Activated naive CD4-positive, alpha-beta T cell treated with anti-CD3 and anti-CD28 coated beads, Interleukin-2, amount 10 ng/mL, durations not matched to agents 7 days and 5 days (primary cell): ENCODE measurements around the gene TNPO1.
"Not testable (repeated sequence)": the region's sequence is repeated elsewhere in the genome, so short reads cannot be mapped to it uniquely, and the experiment has no call there.

Experiments
- CTCF ChIA-PET: fragments of 350-600 bp; sonication (Branson Sonifier 250); formaldehyde crosslinking; loops from one replicate; lab custom pipeline; 2021; ENCODE audit warnings: antibody characterized with exemption; lab: Charles Lee
- DNase-seq: peaks from one replicate; pipeline ENCODE4 v3.0.0-alpha.2; 2020
- H3K27ac Mint-ChIP-seq: one replicate; pipeline ENCODE4 v1.8.0; 2021; ENCODE audit warnings: mild to moderate bottlenecking, moderate library complexity, mixed read lengths
- H3K27me3 Mint-ChIP-seq: one replicate; pipeline ENCODE4 v1.8.0; 2021; ENCODE audit warnings: mild to moderate bottlenecking, mixed read lengths
- H3K36me3 Mint-ChIP-seq: one replicate; pipeline ENCODE4 v1.8.0; 2021; ENCODE audit warnings: mixed read lengths
- H3K4me1 Mint-ChIP-seq: one replicate; pipeline ENCODE4 v1.8.0; 2021; ENCODE audit warnings: mixed read lengths
- H3K4me3 Mint-ChIP-seq: one replicate; pipeline ENCODE4 v1.8.0; 2021; ENCODE audit warnings: mild to moderate bottlenecking, moderate library complexity, mixed read lengths
- H3K9me3 Mint-ChIP-seq: one replicate; pipeline ENCODE4 v1.8.0; 2021; ENCODE audit warnings: mixed read lengths

TNPO1 gene

DNA sequence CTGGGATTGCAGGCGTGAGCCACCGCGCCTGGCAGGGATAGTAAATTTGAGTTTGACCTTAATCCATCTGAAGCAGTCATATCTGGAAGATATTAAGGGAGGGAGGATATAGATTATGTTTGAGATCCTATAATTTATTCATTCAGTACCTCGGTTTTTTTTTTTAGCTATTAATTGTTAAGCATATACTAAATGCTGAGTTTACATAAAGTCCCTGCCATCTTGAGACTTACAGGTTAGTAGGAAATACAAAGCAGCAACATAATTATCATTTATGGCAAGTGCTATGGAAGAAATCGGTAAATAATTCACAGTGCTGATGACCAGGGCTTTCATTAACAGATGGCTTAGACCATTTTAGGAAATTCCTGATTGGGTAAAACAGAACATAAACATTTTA is 72.9 kb downstream of the TNPO1 start:
- no peak overlapping the region for H3K4me3 Mint-ChIP-seq
- H3K36me3 Mint-ChIP-seq, result peaks cover 68% of the 10 kb centered on the region
- no peaks in the 10 kb centered on the region for H3K4me1 Mint-ChIP-seq
- H3K27ac Mint-ChIP-seq, result no peak overlapping the region
- H3K27me3 Mint-ChIP-seq, result no peaks in the 10 kb centered on the region
- no peaks in the 10 kb centered on the region for H3K9me3 Mint-ChIP-seq
- DNase-seq, result no peak
- CTCF ChIA-PET, result no interaction called here

DNA sequence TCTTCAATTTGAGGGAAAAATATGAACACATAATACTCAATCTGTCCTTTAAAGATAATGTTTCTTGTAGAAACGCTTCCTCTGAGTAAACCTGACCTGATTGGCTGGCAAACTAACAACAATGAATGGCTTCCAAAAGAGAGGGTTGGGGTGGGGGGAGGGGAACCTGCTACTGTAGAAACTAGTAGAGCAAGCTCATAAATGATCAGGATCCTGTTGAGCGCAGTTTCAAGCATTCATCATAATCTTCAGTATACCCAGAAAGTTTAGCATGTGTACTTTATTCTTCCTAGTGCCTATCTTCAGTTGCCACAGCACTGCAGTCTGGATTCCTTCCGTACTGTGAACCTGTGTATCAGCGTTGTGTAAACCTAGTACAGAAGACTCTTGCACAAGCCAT is 76.4 kb downstream of the TNPO1 start:
- Mint-ChIP-seq H3K27ac (no peak overlapping the region), H3K4me3 (no peak overlapping the region), H3K36me3 (peaks cover 59% of the 10 kb centered on the region), H3K27me3 (no peaks in the 10 kb centered on the region), H3K9me3 (no peaks in the 10 kb centered on the region), H3K4me1 (peaks cover 3% of the 10 kb centered on the region)
- CTCF ChIA-PET, result no interaction called here
- DNase-seq, result no peak

DNA sequence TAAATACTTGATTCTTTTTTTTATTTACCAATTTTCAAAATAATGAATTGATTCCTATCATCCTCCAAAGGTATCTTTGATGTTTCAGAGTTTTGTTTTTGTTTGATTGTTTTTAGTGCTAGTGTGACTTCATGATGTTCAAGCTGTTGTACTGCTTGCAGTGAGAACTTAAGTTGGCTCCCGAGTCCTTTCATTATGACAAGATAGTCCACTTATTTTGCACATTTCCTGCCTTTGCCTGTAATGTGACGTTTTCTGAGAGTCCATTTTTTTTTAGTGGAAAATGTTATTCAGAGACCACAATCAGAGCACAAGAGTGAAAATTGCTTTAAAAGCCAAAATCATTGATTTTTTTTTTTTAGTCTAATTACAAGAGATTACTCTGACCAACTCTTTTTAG is 79.3 kb downstream of the TNPO1 start:
- no peak overlapping the region for H3K4me3 Mint-ChIP-seq
- no peak overlapping the region for H3K27ac Mint-ChIP-seq
- CTCF ChIA-PET, result interaction anchor here (0.7 kb wide), 1 partner anchor 28 kb away, joined by 3 read pairs; no protein-coding TSS in a partner anchor
- H3K36me3 Mint-ChIP-seq, result peaks cover 48% of the 10 kb centered on the region
- no peaks in the 10 kb centered on the region for H3K9me3 Mint-ChIP-seq
- H3K27me3 Mint-ChIP-seq, result no peaks in the 10 kb centered on the region
- no peak for DNase-seq
- peaks cover 3% of the 10 kb centered on the region for H3K4me1 Mint-ChIP-seq

DNA sequence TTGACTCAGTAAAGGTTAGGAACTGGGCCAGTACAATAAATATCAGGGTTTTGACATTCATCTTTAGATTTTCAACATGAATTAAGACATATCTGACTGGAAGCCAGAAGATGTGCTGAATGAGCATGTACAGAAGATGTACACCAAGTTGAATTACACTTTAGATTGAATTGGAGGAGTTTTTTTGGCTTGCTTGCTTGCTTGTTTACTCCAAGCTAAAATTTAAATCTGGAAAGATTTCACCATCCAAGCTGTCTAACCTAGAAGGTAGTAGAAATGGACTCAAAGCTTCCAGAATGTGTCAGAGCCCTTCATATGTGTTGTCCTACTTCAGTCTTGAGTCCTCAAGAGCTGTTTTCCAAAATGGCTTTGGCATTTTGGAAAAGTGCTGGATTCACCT is 90.3 kb downstream of the TNPO1 start:
- CTCF ChIA-PET, result no interaction called here
- no peaks in the 10 kb centered on the region for H3K9me3 Mint-ChIP-seq
- H3K4me1 Mint-ChIP-seq, result no peaks in the 10 kb centered on the region
- no peaks in the 10 kb centered on the region for H3K27me3 Mint-ChIP-seq
- no peak overlapping the region for H3K27ac Mint-ChIP-seq
- no peak overlapping the region for H3K4me3 Mint-ChIP-seq
- H3K36me3 Mint-ChIP-seq, result peaks cover 48% of the 10 kb centered on the region
- DNase-seq, result no peak

DNA sequence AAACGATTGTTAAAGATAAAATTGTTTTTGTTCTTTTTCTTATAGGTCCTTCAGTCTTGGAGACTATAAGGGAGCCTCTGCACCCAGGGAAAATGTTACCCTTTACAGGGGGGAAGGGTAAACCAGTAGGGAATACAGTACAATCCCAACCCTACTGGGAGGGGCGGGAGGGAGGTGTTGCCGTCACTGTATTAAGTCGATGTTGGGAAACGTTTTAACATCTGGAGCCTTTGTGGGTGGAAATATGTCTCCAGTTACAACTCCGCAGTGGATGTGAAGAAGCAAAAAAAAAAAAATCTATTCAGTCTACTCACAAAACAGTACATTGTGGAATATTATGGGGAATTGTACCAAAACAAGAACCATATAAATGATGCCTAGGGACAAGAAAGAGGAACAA is 92.2 kb downstream of the TNPO1 start:
- no peak for DNase-seq
- Mint-ChIP-seq H3K4me3 (no peak overlapping the region), H3K27ac (no peak overlapping the region), H3K36me3 (peaks cover 40% of the 10 kb centered on the region), H3K9me3 (no peaks in the 10 kb centered on the region), H3K27me3 (no peaks in the 10 kb centered on the region), H3K4me1 (no peaks in the 10 kb centered on the region)
- CTCF ChIA-PET, result no interaction called here

DNA sequence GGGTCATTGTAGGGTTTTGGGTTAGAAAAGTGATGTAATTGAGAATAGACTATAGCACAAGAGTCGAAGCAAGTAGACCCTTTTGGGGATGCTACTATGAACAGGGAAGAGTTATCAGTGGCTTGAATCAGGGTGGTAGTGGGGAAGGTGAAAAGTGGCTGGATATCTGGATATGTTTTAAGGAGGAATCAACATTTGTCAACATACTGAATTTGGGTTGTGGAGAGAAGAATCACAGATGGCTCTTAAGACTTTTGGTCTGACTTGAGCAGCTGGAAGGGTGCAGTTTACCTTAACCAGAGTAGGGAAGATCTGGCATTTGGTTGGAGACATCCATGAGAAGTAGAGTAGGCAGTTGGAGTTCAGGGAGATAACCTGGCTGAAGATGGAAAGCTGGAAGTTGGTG is 100.9 kb downstream of the TNPO1 start:
- H3K4me1 Mint-ChIP-seq, result no peaks in the 10 kb centered on the region
- H3K9me3 Mint-ChIP-seq, result no peaks in the 10 kb centered on the region
- no peak overlapping the region for H3K27ac Mint-ChIP-seq
- no peak for DNase-seq
- CTCF ChIA-PET, result no interaction called here
- no peak overlapping the region for H3K4me3 Mint-ChIP-seq
- H3K36me3 Mint-ChIP-seq, result no peaks in the 10 kb centered on the region
- peaks cover 5% of the 10 kb centered on the region for H3K27me3 Mint-ChIP-seq

DNA sequence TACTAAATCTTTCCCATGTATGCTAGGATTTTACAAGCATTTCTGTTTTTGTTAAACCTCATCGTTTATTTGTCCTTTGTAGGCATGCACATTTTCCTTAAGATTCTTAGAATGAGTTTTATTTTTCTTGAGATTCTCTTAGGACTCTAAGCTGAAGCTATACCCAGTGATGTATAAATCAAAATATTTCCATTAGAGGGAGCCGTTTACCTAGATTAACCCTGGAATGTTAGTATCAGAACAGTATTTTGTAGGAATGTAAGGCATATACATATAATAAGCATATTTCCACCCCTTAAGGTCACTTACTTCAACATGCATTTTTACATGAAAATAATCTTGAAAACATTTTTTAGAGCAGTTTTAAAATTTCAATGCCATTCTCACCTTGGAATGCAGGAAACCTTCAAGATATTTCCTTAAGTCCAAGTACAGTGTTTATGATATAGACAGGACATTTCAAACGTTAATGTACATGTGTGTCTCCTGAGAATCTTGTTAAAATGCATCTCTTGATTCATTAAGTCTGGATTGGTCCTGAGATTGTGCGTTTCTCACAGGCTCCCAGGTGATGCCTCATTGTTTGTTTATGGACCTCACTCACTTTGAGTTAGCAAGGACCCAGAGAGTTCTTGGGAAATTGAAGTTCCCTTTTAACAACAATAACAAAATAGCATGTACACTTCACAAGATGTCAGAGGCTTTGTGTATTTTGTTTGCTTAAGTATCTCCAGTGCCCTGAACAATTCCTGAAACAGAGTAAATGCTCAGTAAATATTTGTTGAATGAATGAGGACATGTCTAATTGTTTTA is 104.4 kb downstream of the TNPO1 start:
- Mint-ChIP-seq H3K36me3 (no peaks in the 10 kb centered on the region), H3K27me3 (peaks cover 5% of the 10 kb centered on the region), H3K4me3 (no peak overlapping the region), H3K4me1 (no peaks in the 10 kb centered on the region), H3K27ac (no peak overlapping the region), H3K9me3 (no peaks in the 10 kb centered on the region)
- CTCF ChIA-PET, result no interaction called here
- DNase-seq, result no peak

DNA sequence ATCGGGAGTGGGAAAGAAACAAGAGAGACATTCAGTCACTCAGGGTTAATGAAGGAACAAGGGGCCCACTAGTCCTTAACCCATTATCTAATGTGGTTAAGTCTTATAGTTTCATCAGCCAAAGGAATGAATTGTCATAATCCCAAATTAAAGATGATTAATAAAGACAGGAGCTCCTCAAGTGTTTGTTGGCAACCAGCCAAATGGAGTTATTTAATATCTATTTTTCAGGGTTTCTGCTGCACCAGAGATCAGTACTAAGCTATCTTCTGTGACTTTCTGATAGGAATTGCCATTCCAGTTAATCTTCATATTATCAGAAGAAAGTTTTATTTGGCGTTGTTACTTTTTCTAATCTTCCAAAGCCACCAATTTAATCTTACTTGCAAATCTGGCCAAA is 105.4 kb downstream of the TNPO1 start:
- no peaks in the 10 kb centered on the region for H3K4me1 Mint-ChIP-seq
- DNase-seq, result no peak
- no peaks in the 10 kb centered on the region for H3K36me3 Mint-ChIP-seq
- H3K27me3 Mint-ChIP-seq, result peaks cover 6% of the 10 kb centered on the region
- no peak overlapping the region for H3K27ac Mint-ChIP-seq
- CTCF ChIA-PET, result no interaction called here
- no peaks in the 10 kb centered on the region for H3K9me3 Mint-ChIP-seq
- no peak overlapping the region for H3K4me3 Mint-ChIP-seq

DNA sequence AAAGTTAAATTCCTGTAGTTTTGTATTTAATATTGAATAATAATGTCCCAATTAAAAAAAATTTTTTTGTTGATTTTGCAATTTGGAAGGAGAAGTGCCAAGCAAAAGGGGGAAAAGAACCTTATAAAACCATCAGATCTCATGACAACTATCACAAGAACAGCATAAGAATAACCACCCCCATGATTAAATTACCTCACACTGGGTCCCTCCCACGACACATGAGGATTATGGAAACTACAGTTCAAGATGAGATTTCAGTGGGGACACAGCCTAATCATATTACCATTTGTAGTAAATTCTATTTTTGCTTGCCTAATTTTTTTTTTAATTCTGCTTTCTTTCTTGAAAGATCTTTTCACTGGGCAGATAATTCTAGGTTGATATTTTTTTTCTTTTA is 106.0 kb downstream of the TNPO1 start:
- Mint-ChIP-seq H3K9me3 (no peaks in the 10 kb centered on the region), H3K27ac (no peak overlapping the region), H3K36me3 (no peaks in the 10 kb centered on the region), H3K27me3 (peaks cover 8% of the 10 kb centered on the region), H3K4me3 (no peak overlapping the region), H3K4me1 (no peaks in the 10 kb centered on the region)
- no peak for DNase-seq
- CTCF ChIA-PET, result no interaction called here

DNA sequence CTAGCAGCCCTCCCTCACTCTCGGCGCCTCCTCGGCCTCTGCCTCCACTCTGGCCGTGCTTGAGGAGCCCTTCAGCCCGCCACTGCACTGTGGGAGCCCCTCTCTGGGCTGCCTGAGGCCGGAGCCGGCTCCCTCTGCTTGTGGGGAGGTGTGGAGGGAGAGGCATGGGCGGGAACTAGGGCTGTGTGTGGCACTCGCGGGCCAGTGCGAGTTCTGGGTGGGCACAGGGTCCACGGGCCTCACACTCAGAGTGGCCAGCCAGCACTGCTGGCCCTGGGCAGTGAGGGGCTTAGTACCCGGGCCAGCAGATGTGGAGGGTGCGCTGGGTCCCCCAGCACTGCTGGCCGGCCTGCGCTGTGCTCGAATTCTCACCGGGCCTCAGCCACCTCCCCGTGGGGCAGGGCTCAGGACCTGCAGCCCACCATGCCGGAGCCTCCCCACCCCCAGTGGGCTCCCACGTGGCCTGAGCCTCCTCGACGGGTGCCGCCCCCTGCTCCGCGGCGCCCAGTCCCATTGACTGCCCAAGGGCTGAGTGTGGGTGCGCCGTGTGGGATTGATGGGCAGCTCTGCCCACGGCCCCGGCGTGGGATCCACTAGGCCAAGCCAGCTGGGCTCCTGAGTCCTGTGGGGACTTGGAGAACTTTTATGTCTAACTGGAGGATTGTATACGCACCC is 109.0 kb downstream of the TNPO1 start:
- H3K36me3 Mint-ChIP-seq, result no peaks in the 10 kb centered on the region
- no peaks in the 10 kb centered on the region for H3K4me1 Mint-ChIP-seq
- CTCF ChIA-PET, result no interaction called here
- H3K9me3 Mint-ChIP-seq, result no peaks in the 10 kb centered on the region
- no peak overlapping the region for H3K4me3 Mint-ChIP-seq
- H3K27me3 Mint-ChIP-seq, result peaks cover 13% of the 10 kb centered on the region
- no peak for DNase-seq
- no peak overlapping the region for H3K27ac Mint-ChIP-seq

DNA sequence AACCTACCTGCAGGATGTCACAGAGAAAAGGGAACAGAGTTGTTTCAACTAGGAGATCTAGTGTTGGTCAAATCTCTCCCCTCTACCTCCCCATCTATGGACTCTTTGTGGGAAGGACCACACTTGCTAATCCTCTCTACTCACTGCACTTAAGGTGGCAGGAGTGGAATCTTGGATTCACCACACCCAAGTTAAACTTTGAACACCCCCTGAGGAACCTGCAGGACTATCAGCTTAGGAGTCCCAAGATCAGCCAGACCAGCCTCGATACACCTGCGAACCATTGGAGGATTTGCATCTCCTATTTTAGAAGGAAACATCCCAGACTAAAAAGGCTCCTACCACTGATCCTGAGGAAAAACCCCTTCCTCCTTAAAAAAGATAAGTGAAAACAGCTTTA is 116.2 kb downstream of the TNPO1 start:
- H3K4me1 Mint-ChIP-seq, CTCF ChIA-PET, H3K36me3 Mint-ChIP-seq, H3K9me3 Mint-ChIP-seq, H3K27ac Mint-ChIP-seq, H3K4me3 Mint-ChIP-seq, DNase-seq: not testable (repeated sequence)
- peaks cover 29% of the 10 kb centered on the region for H3K27me3 Mint-ChIP-seq

DNA sequence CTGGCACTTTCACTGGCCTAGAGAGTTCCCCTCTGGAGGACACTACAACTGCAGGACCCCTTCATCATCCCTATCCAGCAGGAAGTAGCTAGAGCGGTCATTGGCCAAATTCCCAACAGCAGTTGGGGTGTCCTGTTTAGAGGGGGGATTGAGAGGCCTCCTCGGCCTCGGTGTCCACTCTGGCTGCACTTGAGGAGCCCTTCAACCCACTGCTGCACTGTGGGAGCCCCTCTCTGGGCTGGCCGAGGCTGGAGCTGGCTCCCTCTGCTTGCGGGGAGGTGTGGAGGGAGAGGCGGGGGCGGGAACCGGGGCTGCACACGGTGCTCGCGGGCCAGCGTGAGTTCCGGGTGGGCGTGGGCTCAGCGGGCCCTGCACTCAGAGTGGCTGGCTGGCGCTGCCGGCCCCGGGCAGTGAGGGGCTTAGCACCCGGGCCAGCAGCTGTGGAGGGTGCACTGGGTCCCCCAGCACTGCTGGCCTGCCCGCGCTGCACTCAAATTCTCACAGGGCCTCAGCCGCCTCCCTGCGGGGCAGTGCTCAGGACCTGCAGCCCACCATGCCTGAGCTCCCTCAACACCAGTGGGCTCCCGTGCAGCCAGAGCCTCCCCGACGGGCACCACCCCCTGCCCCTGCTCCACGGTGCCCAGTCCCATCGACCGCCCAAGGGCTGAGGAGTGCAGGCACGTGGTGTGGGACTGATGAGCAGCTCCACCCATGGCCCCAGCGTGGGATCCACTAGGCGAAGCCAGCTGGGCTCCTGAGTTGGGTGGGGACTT is 118.7 kb downstream of the TNPO1 start:
- H3K36me3 Mint-ChIP-seq, DNase-seq, H3K27ac Mint-ChIP-seq, H3K4me1 Mint-ChIP-seq, H3K4me3 Mint-ChIP-seq, H3K9me3 Mint-ChIP-seq, CTCF ChIA-PET: not testable (repeated sequence)
- H3K27me3 Mint-ChIP-seq, result peaks cover 26% of the 10 kb centered on the region

DNA sequence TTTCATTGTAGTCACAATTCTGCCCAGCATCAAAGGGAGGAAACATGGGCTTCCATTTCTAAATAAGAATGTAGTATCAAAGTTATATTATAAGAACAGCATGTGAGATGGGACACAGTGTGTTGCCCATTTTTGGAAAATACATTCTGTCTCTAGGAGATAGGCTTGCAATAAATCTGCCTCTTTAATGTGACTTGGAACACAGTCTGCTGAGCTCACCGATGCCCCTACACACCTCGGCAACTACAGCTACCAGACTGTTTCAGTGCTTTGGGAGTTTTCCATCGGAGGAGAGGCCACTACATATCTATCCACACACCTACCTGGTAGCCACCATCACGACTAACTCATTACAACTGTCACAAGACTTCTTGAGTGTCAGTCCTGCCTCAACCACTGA is 120.4 kb downstream of the TNPO1 start:
- Mint-ChIP-seq H3K4me1 (no peaks in the 10 kb centered on the region), H3K36me3 (no peaks in the 10 kb centered on the region), H3K4me3 (no peak overlapping the region), H3K27ac (no peak overlapping the region), H3K27me3 (peaks cover 22% of the 10 kb centered on the region), H3K9me3 (no peaks in the 10 kb centered on the region)
- CTCF ChIA-PET, result no interaction called here
- DNase-seq, result no peak

DNA sequence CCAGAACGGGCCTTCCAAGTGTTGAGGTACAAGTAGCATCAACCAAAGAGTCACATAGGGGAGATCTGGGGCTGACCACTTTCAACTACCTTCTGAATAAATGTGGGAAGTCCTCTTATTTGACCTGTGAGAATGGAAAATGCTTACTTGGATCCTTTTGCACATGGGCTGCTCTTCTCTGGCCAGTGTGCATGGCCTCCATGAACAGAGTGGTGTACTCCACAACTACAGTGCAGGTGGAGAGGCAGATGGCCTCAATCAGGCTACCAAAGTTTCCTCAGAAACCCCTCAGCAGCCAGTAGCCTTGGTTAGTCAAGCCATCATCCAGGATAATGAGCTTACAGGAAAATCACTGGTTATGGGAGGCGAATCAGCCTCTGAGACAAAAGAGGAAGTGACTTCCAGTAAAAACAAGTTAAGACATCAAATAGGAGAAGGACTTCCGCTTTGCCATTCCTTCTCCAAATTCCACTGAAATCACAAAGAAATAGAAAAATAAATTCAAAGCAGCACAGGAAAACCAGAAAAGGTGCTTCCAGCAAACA is 121.1 kb downstream of the TNPO1 start:
- Mint-ChIP-seq H3K4me3 (no peak overlapping the region), H3K36me3 (no peaks in the 10 kb centered on the region), H3K27ac (no peak overlapping the region), H3K4me1 (no peaks in the 10 kb centered on the region), H3K27me3 (peaks cover 23% of the 10 kb centered on the region), H3K9me3 (no peaks in the 10 kb centered on the region)
- no peak for DNase-seq
- CTCF ChIA-PET, result no interaction called here
